HG03558 (cell line): Measurements from ENCODE around the gene CTRB1.

ENCODE experiments used
- ATAC-seq: cut with Tn5 transposase; IDR thresholded peaks from one replicate; pipeline ENCODE4 v1.9.1; 2021; ENCODE audit warnings: moderate number of reproducible peaks; ENCODE audit not compliant: unreplicated experiment; ENCODE audit errors: extremely low read depth

CTRB1 gene

GRCh38 chr16:75218256-75219076 lies at the start of gene CTRB1:
CTRB1 (plus strand) TSS chr16:75218988; CDS start chr16:75219008, 20 bp downstream.
- ATAC-seq = peak; percentile 78

- ATAC-seq = no peak
Measured at GRCh38 chr16:75169899-75170405, 48.8 kb upstream of the CTRB1 start.

- no peak for ATAC-seq
Measured at GRCh38 chr16:75172578-75172977, 46.2 kb upstream of the CTRB1 start.

- no peak for ATAC-seq
Measured at GRCh38 chr16:75175074-75175473, 43.7 kb upstream of the CTRB1 start.

- ATAC-seq = no peak
Measured at GRCh38 chr16:75176926-75177325, 41.9 kb upstream of the CTRB1 start.

- ATAC-seq = no peak
Measured at GRCh38 chr16:75179208-75179607, 39.6 kb upstream of the CTRB1 start.

- no peak for ATAC-seq
Measured at GRCh38 chr16:75181630-75182029, 37.2 kb upstream of the CTRB1 start.

GRCh38 chr16:75188832-75189477 lies 29.8 kb upstream of the CTRB1 start:
- no peak for ATAC-seq

- no peak for ATAC-seq
Measured at GRCh38 chr16:75189638-75190245, 29.0 kb upstream of the CTRB1 start.

- no peak for ATAC-seq
Measured at GRCh38 chr16:75192606-75193264, 26.1 kb upstream of the CTRB1 start.

- ATAC-seq = no peak
Measured at GRCh38 chr16:75193265-75193650, 25.5 kb upstream of the CTRB1 start.

- ATAC-seq = no peak
Measured at GRCh38 chr16:75193730-75194444, 24.9 kb upstream of the CTRB1 start.

- no peak for ATAC-seq
Measured at GRCh38 chr16:75195811-75196790, 22.7 kb upstream of the CTRB1 start.

GRCh38 chr16:75196836-75197235 lies 22.0 kb upstream of the CTRB1 start:
- ATAC-seq = no peak

- ATAC-seq = no peak
Measured at GRCh38 chr16:75197522-75198134, 21.2 kb upstream of the CTRB1 start.

GRCh38 chr16:75198135-75198600 lies 20.6 kb upstream of the CTRB1 start:
- no peak for ATAC-seq

- ATAC-seq = no peak
Measured at GRCh38 chr16:75202069-75202590, 16.7 kb upstream of the CTRB1 start.

GRCh38 chr16:75203096-75203495 lies 15.7 kb upstream of the CTRB1 start:
- ATAC-seq = no peak
